ENCODE measurements around the gene LRRN3.

GRCh38 chr7:111092406-111093236, 1.7 kb downstream of the LRRN3 start:
- TF ChIP-seq CTCF (conservative IDR thresholded peaks at IDR 0.05; ENCODE audit: low read depth, low read length) (no peak), EZH2phosphoT487 (IDR thresholded peaks at IDR 0.05; ENCODE audit: borderline replicate concordance, low read length) (no peak), EZH2 (IDR thresholded peaks at IDR 0.05; ENCODE audit: low read length, unreplicated experiment) (no peak)

All from PC-3 (cell line).